ENCODE data around the gene VSTM2L.

Gene VSTM2L

DNA sequence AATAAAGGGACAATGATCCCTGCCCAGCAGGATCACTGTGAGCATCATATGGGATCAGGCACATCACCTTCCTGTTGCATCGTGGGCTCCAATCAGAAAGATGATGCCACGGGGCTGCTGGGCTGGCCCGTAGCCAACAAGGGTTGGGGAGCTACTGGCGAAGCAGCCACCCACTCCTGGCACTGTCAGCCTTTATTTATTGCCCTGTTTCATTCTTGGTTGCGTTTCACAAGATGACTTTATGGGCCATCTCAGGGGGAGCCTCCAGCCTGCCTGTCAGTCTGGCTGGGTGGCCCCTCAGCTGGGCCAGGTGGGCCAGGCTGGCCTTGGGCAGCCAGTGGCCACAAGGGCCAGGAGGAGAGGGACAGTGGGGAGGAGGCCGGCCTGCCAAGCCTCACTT is 17.3 kb downstream of the VSTM2L start:
- TF ChIP-seq SIN3A (IDR thresholded peaks at IDR 0.05; ENCODE audit: borderline replicate concordance, insufficient read depth, low read length) (no peak), POLR2AphosphoS5 (IDR thresholded peaks at IDR 0.05; ENCODE audit: low read depth, low read length) (no peak), TAF1 (IDR thresholded peaks at IDR 0.05; ENCODE audit: borderline replicate concordance, insufficient read depth, low read length) (no peak), FOXP2 (optimal IDR thresholded peaks at IDR 0.05; ENCODE audit: borderline replicate concordance, extremely low read depth, extremely low read length, insufficient read depth) (no peak)
- TF ChIP-seq, protein P1, sequence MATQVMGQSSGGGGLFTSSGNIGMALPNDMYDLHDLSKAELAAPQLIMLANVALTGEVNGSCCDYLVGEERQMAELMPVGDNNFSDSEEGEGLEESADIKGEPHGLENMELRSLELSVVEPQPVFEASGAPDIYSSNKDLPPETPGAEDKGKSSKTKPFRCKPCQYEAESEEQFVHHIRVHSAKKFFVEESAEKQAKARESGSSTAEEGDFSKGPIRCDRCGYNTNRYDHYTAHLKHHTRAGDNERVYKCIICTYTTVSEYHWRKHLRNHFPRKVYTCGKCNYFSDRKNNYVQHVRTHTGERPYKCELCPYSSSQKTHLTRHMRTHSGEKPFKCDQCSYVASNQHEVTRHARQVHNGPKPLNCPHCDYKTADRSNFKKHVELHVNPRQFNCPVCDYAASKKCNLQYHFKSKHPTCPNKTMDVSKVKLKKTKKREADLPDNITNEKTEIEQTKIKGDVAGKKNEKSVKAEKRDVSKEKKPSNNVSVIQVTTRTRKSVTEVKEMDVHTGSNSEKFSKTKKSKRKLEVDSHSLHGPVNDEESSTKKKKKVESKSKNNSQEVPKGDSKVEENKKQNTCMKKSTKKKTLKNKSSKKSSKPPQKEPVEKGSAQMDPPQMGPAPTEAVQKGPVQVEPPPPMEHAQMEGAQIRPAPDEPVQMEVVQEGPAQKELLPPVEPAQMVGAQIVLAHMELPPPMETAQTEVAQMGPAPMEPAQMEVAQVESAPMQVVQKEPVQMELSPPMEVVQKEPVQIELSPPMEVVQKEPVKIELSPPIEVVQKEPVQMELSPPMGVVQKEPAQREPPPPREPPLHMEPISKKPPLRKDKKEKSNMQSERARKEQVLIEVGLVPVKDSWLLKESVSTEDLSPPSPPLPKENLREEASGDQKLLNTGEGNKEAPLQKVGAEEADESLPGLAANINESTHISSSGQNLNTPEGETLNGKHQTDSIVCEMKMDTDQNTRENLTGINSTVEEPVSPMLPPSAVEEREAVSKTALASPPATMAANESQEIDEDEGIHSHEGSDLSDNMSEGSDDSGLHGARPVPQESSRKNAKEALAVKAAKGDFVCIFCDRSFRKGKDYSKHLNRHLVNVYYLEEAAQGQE (IDR thresholded peaks at IDR 0.05; ENCODE audit: insufficient read depth in 1 of 2, low read depth in 2 of 2, low read length in 2 of 2): no peak

DNA sequence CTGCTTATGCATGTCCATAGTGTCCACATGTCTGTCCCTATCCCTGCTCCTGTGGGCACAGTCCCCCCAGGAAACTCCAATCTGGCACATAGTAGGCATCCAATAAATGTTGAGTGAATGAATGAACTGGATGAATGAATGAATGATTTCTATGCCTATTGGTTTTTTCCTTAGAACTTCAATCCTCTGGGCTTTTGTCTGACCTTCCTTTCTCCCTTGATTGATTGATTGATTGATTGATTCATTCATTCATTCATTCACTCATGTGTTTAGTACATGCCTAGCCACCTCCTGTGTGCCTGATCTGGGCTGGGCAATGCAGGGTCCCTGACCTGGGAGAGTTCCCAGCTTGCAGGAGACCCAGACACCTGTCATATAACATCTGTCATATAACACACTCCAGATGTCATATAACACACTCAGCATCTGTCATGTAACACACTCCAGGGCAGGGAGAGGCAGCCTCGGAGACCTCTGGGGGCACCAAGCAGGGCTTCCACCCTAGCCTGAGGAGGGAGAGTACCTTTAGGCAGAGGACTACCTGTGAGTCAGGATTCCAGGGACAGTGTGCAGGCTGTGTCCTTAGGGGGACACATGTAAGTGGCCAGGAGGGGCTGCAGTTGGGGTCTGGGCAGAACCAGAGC is 17.9 kb downstream of the VSTM2L start:
- TF ChIP-seq FOXP2 (optimal IDR thresholded peaks at IDR 0.05; ENCODE audit: borderline replicate concordance, extremely low read depth, extremely low read length, insufficient read depth) (no peak), POLR2AphosphoS5 (IDR thresholded peaks at IDR 0.05; ENCODE audit: low read depth, low read length) (no peak), SIN3A (IDR thresholded peaks at IDR 0.05; ENCODE audit: borderline replicate concordance, insufficient read depth, low read length) (no peak), TAF1 (IDR thresholded peaks at IDR 0.05; ENCODE audit: borderline replicate concordance, insufficient read depth, low read length) (no peak)
- TF ChIP-seq, protein P1 (IDR thresholded peaks at IDR 0.05; ENCODE audit: insufficient read depth in 1 of 2, low read depth in 2 of 2, low read length in 2 of 2): no peak

DNA sequence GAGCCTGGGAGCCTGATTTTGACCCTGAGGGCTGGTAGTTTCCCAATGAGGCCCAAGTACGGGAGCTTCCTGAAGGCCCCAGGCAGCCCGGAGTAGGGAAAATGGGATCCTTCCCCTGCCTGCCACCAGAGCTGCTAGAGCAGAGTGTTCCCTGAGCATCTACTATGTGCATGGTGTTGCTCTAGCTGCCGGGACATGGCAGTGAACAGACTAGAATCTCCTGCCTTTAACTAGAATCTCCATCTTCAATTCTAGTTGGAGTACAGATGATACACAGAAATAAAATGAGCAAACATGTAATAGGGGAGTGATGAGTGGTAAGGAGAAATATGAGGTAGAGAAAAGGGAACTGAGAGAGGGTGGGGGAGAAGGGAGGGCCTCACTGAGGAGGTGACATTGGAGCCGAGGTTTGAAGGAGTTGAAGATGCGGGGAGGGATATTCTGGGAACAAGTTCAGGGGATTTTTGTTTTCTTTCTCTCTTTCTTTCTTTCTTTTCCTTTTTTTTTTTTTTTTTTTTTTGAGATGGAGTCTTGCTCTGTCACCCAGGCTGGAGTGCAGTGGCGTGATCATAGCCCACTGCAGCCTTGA is 18.5 kb downstream of the VSTM2L start:
- TF ChIP-seq SIN3A (IDR thresholded peaks at IDR 0.05; ENCODE audit: borderline replicate concordance, insufficient read depth, low read length) (no peak), POLR2AphosphoS5 (IDR thresholded peaks at IDR 0.05; ENCODE audit: low read depth, low read length) (no peak), TAF1 (IDR thresholded peaks at IDR 0.05; ENCODE audit: borderline replicate concordance, insufficient read depth, low read length) (no peak)

GRCh38 chr20:37922016-37922415 is 19.1 kb downstream of the VSTM2L start:
- TF ChIP-seq POLR2AphosphoS5 (IDR thresholded peaks at IDR 0.05; ENCODE audit: low read depth, low read length): no peak
- TF ChIP-seq, protein P1 (IDR thresholded peaks at IDR 0.05; ENCODE audit: insufficient read depth in 1 of 2, low read depth in 2 of 2, low read length in 2 of 2): no peak
- TF ChIP-seq FOXP2 (optimal IDR thresholded peaks at IDR 0.05; ENCODE audit: borderline replicate concordance, extremely low read depth, extremely low read length, insufficient read depth): no peak
- no peak for TF ChIP-seq TAF1 (IDR thresholded peaks at IDR 0.05; ENCODE audit: borderline replicate concordance, insufficient read depth, low read length)
- no peak for TF ChIP-seq SIN3A (IDR thresholded peaks at IDR 0.05; ENCODE audit: borderline replicate concordance, insufficient read depth, low read length)

GRCh38 chr20:37925265-37926165 is 22.6 kb downstream of the VSTM2L start:
- TF ChIP-seq FOXP2 (optimal IDR thresholded peaks at IDR 0.05; ENCODE audit: borderline replicate concordance, extremely low read depth, extremely low read length, insufficient read depth) (no peak), POLR2AphosphoS5 (IDR thresholded peaks at IDR 0.05; ENCODE audit: low read depth, low read length) (no peak), TAF1 (IDR thresholded peaks at IDR 0.05; ENCODE audit: borderline replicate concordance, insufficient read depth, low read length) (no peak), SIN3A (IDR thresholded peaks at IDR 0.05; ENCODE audit: borderline replicate concordance, insufficient read depth, low read length) (no peak)
- TF ChIP-seq, protein P1 (IDR thresholded peaks at IDR 0.05; ENCODE audit: insufficient read depth in 1 of 2, low read depth in 2 of 2, low read length in 2 of 2): no peak
